Stimulated activated CD4-positive, alpha-beta T cell treated with anti-CD3 and anti-CD28 coated beads, Interleukin-15, amount 100 ng/mL, for 24 hours (primary cell): ENCODE measurements around the gene AIMP1.
"Not testable (repeated sequence)": the region's sequence is repeated elsewhere in the genome, so short reads cannot be mapped to it uniquely, and the experiment has no call there.

Experiments
- DNase-seq: peaks from one replicate; pipeline ENCODE4 v3.0.0-alpha.2; 2020

AIMP1 gene

GRCh38 chr4:106312997-106313522 is 3.3 kb upstream of the AIMP1 start:
- no peak for DNase-seq

- no peak for DNase-seq
These were observed 1.4 kb upstream of the AIMP1 start for GRCh38 chr4:106314960-106315359.

- DNase-seq: peak; percentile 48
These were observed 828 bp upstream of the AIMP1 start for GRCh38 chr4:106315476-106315967.

GRCh38 chr4:106316773-106317409 is 541 bp downstream of the AIMP1 start:
- no peak for DNase-seq

GRCh38 chr4:106317815-106318214 is 1.5 kb downstream of the AIMP1 start:
- no peak for DNase-seq

GRCh38 chr4:106318511-106318910 is 2.2 kb downstream of the AIMP1 start:
- DNase-seq: no peak

GRCh38 chr4:106320235-106320634 is 3.9 kb downstream of the AIMP1 start:
- DNase-seq: no peak

GRCh38 chr4:106321168-106321567 is 4.8 kb downstream of the AIMP1 start:
- DNase-seq: not testable (repeated sequence)

GRCh38 chr4:106321814-106322213 is 5.5 kb downstream of the AIMP1 start:
- not testable (repeated sequence) for DNase-seq

GRCh38 chr4:106323119-106323518 is 6.8 kb downstream of the AIMP1 start:
- DNase-seq: no peak

- no peak for DNase-seq
These were observed 9.4 kb downstream of the AIMP1 start for GRCh38 chr4:106325800-106326199.

- no peak for DNase-seq
These were observed 12.8 kb downstream of the AIMP1 start for GRCh38 chr4:106329041-106329618.

GRCh38 chr4:106333186-106333585 is 16.8 kb downstream of the AIMP1 start:
- DNase-seq: no peak

GRCh38 chr4:106334741-106335470 is 18.6 kb downstream of the AIMP1 start:
- no peak for DNase-seq

- no peak for DNase-seq
These were observed 20.3 kb downstream of the AIMP1 start for GRCh38 chr4:106336618-106337017.

GRCh38 chr4:106337916-106338315 is 21.6 kb downstream of the AIMP1 start:
- DNase-seq: no peak

GRCh38 chr4:106338671-106339070 is 22.3 kb downstream of the AIMP1 start:
- no peak for DNase-seq

- no peak for DNase-seq
These were observed 23.1 kb downstream of the AIMP1 start for GRCh38 chr4:106339431-106339830.

- no peak for DNase-seq
These were observed 24.4 kb downstream of the AIMP1 start for GRCh38 chr4:106340774-106341173.

GRCh38 chr4:106343865-106344646 is 27.7 kb downstream of the AIMP1 start:
- DNase-seq: no peak

- no peak for DNase-seq
These were observed 28.3 kb downstream of the AIMP1 start for GRCh38 chr4:106344647-106344970.

- DNase-seq: no peak
These were observed 30.8 kb downstream of the AIMP1 start for GRCh38 chr4:106347167-106347566.

- DNase-seq: no peak
These were observed 34.7 kb downstream of the AIMP1 start for GRCh38 chr4:106351016-106351415.
